HG03060 (cell line): ENCODE data around the gene ADAMTS19.

Experiments used
- ATAC-seq: cut with Tn5 transposase; IDR thresholded peaks from one replicate; pipeline ENCODE4 v1.9.1; 2021; ENCODE audit warnings: low read depth, moderate number of reproducible peaks; ENCODE audit not compliant: unreplicated experiment

Gene ADAMTS19

DNA sequence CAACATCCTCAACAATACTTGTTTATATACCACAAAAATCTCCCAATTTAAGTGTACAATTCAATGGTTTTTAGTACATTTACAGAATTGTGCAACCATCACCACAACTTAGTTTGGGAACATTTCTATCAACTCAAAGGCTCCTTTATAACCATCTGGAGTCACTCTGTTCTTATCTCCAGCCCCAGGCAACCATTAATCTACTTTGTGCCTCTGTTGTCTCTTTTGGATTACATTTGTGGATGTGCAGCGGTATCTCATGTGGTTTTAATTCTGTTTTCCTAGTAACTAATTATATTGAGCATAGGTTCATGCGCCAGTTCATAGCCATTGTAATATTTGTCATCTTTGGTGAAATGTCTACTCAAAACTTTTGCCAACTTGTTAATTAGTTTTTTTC, 14.4 kb downstream of the ADAMTS19 start:
- no peak for ATAC-seq

DNA sequence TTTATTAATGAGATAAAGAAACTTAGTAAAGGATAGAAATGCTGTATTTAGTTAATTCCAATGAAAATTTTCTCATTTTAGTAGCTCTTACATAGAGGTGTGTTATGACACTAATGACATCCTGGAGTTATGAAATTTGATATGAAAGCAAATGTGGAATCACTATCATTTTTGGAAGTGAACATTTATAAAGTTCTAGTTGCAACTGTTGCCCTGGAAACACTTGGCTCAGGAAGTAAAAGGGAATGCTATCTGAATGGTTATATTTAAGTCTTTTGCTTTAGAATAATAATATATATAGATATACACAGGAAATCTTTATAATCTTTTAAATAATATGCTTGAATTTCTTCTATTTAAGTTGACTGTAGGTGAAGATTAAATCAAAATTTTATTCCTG, 16.7 kb downstream of the ADAMTS19 start:
- ATAC-seq, result no peak

DNA sequence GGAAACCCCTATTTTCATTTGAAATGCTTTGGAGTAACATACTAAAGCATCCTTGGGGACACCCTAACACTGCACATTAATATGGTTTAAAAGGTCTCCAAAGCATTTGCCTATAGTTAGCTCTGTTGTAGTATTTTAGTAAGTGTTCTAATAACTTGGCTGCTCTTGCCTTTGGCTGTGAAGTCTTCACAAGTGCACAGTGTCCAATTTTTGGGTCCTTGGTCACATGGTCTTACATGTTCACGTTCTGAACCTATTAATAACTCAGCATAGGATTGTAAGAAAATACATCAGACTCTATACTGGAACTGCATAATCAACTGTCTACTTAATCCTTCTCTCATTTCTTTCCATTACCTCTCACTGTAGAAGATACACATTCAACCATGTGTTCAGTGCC, 17.4 kb downstream of the ADAMTS19 start:
- no peak for ATAC-seq

DNA sequence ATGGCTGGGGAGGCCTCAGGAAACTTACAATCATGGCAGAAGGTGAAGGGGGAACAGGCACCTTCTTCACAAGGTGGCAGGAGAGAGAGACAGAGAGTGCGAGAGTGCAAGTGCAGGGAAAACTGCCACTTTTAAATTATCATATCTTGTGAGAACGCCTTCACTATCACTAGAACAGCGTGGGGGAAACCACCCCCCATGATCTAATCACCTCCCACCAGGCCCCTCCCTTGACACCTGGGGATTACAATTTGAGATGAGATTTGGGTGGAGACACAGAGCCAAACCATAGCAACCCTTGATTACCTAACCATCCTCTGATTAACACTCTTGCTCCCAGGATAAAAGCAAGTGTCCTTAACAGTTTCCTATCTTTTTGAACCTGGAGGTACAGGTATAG, 21.1 kb downstream of the ADAMTS19 start:
- no peak for ATAC-seq

DNA sequence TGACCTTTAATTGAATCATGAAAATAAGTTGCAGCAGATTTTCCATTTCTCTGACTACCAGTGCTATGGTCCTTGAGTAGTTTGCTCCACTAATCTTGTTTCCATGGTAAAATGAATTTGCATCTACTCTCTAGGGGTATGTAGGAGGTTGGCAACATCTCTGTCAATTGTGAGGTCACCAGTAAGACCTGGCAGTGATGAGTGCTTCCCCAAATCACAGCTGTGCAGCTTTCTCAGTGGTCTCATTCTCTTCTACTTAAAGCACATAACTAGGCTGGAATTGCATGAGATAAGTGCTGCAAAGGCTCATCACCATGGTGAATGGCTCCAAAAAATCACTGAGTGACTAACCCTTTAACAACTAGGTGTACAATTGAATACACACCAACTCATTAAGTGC, 36.3 kb downstream of the ADAMTS19 start:
- peak; percentile 73 for ATAC-seq

DNA sequence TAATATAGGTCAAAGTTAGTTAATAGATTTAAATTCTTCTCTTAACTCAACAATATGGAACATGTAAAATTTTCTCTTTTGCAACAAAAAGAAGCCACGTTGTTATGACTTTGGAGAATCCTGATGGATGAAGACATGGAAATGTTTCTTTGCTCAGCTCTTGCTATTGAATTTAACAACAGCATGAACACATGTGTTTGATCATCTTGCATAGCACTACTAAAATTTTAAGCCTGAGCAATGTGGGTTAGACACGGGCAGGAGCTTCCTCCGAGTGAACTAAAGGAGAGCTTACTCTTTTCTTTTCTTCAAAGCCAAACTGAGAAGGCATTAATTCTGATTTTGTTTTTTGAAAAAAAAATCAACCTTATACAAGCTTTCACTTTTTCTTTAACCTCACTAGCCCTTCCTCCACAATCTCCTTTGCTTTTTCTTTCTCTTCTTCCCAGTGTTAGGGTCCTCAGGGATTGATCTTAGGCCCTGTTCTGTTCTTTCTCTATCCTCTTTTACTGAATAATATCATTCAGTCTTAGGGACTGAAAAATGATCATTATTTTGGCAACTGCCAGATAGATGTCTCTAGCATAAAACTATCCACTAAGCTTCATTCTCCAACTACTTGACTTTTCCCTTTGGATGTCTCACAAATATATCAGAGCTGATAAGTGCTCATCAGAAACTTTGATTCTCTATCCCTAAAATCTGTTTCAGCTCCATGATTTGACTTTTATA, 36.9 kb downstream of the ADAMTS19 start:
- ATAC-seq, result no peak

DNA sequence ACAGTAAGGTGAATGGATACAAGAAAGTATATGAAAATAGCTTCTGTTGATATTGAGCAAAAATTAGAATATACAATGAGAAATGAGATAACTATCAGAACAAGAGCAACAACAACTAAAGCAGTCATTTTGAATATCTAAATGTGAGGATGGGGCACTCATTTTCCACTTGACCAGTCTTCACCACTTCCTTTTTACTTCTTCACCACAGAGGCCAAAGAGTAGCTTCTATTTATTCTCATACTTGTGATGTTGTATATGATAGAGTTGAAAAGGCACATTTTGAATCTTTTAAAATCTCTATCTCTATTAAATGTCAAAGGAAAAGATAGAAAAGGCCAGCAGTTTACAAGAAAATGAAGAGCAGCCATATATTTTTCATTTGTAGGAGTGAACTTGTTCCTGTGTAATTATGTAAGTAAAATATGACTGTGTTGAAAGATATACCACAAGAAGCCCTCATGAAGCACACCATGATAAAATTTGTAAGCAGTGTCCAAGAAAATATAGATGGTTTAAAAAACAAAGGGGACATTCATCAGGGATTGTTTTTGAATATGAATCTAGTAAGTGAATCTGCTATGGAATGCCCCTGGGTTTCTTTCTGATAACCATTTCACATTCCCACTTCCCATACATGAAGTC, 39.2 kb downstream of the ADAMTS19 start:
- ATAC-seq, result peak; percentile 50

DNA sequence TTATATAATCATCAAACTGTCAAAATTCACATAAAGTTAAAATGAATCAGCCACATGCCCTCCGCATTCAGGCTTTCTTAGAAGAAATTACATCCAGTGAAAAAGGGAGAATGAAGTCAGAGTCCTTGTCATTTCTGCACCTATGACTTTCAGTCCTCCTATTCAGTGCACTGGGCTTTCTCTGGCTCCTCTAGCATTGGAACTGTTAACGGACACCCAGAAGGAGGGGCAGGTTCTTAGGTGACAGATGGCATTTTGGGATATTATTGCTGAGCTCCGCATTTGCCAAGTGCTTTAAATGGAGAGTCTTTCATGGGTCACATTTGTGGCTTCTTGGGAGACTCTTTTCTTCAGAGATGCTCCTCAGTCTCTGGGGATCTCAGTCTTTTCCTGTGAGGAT, 40.0 kb downstream of the ADAMTS19 start:
- ATAC-seq, result no peak

DNA sequence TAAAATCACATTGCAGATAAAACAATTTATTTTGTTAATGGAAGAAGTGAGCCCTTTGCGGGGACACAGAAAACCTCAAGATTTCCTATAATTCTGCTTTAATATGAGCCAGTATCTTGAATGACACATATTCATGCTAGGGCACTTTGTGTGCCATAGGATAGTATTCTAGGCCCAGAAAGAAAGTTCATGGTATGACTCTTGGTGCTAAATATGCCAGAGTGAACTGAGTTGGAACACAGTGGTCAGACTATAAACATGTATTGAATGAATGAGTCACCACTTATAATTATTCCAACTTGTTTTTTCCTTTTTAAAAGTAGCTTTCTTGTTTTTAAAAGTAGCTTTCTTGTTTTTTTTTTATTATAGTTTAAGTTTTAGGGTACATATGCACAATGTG, 46.0 kb downstream of the ADAMTS19 start:
- no peak for ATAC-seq

DNA sequence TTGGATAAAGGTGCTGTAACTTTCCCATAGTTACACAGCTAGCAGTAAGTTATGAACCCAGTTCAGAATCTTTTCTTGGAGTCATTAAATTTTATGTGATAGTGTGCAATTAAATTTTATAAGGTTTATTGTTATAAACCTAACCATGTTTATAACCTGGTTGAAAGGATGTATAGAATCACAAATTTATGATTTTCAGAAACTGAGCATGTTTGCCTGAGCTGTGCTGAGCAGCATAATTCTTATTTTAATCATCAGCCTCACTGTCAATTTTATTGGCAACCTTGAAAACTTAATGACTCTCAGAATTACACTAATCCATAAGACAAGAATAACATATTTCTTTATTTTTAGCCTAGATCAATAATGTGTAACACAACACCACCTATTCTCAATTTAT, 46.9 kb downstream of the ADAMTS19 start:
- no peak for ATAC-seq

DNA sequence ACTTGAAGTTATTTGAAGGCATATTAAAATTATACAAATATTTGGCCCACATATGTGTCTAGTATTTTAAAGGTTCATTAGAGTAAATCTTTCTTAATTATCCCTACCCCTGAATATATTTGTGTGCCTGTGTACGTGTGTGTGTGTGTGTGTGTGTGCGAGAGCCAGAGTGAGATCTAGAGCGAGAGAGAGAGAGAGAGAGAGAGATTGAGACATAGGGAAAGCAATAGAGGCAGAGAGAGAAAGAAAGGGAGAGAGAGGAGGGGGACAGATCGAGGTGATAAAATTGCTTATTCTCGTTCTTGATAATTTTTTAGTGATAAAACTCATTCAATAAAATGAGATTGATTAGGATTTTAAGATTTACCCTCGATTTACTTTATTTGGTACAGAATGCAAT, 47.4 kb downstream of the ADAMTS19 start:
- ATAC-seq, result no peak

DNA sequence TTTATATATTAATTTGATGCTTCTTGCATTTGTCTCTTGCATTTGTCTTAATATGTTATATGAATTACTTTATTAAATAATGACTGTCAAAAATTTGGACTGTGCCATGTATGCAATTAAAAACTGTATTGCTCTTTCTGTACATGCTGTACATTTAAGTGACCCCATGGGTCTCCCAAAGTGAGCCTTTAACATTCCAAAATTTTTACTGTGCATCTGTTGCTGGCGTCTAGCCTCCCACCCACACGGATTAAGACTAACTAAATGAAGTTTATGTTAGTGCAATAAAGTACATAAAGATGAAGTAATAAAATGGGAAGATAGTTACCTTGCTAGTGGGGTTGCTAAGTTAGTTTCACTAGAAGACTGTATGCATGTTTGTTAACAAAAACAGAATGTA, 48.5 kb downstream of the ADAMTS19 start:
- ATAC-seq, result no peak

DNA sequence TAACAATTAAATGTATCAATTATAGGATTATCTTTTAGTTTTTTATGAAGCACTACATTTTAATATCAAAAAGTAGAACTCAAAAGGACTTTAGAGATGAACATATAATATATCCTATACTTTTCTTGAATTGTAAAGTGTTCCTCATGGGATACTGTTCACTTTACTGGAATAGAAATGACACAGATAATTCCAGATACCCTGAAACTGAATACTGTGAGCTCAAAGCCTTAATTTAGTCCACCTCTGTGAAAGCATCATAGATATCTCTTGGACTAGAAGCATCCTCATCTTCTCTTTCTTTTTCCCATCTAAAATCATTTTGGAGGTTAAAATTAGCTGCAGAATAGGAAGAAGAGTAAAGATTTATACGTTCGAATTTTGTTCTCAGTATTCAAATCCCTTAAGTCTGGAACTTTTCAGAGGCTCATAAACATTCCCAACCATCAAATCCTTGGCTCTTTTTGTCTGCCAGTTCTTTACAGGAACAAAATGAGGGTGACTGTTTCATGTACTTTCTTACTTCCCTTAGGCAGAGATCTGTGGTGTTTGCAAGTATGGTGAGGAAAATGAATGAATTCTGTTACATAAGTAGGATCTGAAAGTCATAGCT, 49.4 kb downstream of the ADAMTS19 start:
- ATAC-seq, result no peak

DNA sequence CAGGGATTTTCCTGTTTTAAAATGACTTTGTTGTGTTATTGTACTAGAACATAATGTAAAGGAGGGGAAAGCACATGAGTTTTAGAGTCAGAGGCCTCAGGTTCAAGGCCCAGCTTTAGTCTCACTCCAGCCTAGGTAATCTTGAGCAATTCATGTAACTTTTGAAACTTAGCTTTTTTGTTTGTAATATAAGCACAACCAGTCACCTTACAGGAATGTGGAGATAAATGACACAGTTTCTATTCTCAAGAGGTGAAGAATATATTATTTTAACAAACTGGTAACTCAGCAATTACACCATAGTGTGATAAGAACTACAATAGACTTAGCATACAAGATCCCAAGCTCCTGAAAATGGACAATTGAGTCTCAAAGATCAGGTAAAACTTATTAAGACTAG, 51.2 kb downstream of the ADAMTS19 start:
- no peak for ATAC-seq

DNA sequence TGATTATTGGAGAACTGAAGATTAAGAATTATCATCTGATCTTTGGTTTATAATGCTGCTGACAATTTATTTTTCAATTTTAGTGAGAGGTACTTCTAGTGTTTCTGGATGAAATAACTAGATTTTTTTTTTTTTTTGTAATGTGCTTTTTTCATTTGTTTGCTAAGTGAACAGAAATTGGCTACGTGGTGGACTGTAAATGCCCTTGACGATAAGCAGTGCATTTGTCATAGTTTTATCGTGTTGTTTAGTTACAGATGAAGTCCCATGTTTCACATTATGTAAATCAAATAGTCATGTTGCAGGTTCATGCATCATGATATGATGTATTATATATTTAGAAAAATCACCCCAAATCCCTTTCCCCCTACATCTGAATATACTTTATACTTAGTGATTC, 81.0 kb downstream of the ADAMTS19 start:
- no peak for ATAC-seq

DNA sequence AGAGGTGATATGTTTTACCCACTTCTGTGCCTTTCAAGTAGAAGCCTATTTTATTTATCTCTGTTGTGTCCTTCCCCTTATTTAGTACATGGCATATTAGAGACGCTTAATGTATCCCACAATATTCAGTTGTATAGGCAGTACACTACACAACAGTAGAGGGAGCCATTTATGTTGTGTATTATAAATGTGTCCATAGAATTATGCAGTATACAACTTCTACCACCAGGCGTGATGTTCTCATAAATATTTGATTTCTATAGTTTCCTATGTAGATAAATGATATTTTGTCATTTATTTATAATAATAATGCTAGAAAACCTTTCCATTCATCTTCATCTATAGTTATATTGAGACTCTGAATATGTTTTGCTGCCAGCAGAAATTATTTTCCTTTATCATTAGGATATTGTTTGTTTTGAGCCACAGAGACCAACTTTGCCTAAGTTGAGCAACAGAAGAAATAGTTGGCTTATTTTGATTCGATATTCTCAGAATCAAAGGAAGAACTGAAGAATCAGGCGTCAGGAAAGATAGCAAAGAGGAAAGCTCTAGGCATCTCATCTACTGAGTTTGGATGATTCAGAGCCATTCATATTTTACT, 81.7 kb downstream of the ADAMTS19 start:
- ATAC-seq, result no peak

DNA sequence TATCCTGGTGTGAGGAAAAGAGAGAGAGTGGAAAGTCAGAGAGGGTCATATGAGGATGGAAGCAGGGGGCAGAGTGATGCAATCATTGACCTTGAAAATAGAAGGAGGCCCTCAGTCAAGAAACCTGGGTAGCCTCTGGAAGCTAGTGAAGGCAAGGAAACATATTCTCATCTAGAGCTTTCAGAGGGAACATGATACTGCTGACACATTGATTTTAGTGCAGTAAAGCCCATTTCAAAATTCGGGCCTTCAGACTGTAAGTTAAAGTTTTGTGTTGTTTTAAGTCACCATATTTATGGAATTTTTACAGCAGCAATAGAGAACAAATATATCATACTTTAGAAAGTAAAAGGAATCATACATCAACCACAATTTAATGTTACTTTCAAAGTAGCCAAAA, 87.0 kb downstream of the ADAMTS19 start:
- ATAC-seq, result no peak

DNA sequence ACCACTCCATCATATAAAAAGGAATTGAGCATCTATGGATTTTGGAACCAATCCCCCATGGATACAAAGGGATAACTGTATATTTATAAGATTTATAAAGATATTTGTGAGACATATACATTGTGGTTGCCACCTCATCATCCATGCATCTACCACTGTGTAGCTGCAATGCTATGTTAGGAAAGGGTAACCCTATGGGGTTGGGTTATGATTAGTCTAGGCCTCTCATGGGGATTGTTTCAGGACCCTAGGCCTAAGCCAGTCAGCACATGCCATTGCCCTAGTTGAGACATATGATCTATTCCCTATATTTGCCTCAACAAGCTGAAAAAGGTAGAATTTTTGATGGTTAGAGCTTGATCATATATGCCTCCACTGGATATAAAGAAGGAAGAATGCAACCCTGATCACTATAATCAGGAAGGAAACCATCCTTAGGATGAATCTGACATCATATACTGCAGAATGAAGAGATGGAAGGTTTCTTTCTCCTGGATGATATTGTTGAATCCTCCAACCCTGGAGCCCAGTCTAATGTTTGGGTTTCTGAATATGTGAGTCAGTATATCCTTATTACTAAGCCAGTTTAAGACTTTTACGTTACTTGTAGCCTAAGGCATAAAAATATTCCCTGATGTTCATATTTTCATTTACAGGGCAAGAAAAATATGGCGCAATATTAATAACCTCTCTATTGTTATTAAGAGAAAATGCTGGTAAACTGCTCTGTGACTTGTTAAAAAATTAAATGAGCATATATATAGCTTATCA, 94.2 kb downstream of the ADAMTS19 start:
- ATAC-seq, result no peak

DNA sequence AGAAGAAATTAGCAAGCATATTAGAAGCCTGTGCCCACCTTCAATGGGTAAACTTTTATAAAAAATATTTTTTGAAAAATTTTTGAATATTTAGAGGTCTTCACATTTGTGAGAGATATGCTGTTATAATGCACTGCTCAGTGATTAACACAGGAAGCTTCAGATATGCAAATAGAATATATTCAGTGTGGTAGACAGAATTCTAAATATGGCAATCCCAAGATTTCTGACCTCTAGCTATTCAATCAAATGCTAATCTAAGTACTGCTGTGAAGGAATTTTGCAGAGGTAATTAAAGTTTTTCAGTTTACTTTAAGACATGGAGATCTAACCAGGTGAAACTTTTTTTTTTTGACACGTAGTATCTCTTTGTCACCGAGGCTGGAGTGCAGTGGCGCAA, 103.5 kb downstream of the ADAMTS19 start:
- no peak for ATAC-seq

DNA sequence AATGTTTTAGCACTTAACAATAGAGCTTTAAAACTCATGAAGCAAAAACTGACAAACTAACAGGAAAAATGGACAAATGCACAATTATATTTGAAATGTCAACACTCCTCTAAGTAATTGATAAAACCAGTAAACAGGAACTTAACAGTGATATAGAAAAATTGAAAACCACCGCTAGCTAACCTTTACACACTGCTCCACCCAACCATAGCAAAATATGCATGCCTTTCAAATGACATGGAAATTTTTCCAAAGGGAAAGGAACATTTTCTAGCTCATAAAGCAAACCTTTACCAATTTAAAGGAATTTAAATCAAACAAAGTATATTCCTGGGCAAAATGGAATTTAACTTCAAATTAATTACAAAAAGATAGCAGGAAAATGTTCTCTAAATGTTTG, 109.2 kb downstream of the ADAMTS19 start:
- no peak for ATAC-seq

DNA sequence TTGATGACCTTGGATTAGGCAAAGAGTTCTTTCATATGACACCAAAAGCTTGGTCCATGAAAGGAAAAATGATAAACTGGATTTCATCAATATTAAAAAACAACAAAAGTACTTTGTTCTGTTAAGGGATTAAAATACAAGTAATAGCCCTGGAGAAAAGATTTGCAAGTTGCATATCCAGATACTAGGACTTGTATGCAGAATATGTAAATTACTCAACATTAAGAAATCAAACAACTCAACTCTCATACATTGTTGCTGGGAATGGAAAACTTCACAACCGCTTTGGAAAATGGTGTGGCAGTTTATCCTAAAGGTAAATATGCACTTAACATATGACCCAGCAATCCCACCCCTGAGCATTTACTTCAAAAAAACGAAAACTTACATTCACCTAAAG, 112.0 kb downstream of the ADAMTS19 start:
- ATAC-seq, result no peak
